BLaER1 (cell line): ENCODE results near the gene TBX5.

Experiments used
- H3K27ac ChIP-seq: shearing (Covaris generic); formaldehyde crosslinking; 2 replicates; pipeline ENCODE4 v1.8.1; 2022
- H3K27me3 ChIP-seq: shearing (Covaris generic); formaldehyde crosslinking; 2 replicates; pipeline ENCODE4 v1.8.1; 2022
- H3K36me3 ChIP-seq: shearing (Covaris generic); formaldehyde crosslinking; 2 replicates; pipeline ENCODE4 v1.8.1; 2022
- H3K4me1 ChIP-seq: shearing (Covaris generic); formaldehyde crosslinking; 2 replicates; pipeline ENCODE4 v1.8.1; 2022
- H3K4me2 ChIP-seq: shearing (Covaris generic); formaldehyde crosslinking; 2 replicates; pipeline ENCODE4 v1.8.1; 2022
- H3K4me3 ChIP-seq: shearing (Covaris generic); formaldehyde crosslinking; 2 replicates; pipeline ENCODE4 v1.8.1; 2022
- H3K9ac ChIP-seq: shearing (Covaris generic); formaldehyde crosslinking; 2 replicates; pipeline ENCODE4 v1.8.1; 2022
- H3K9me3 ChIP-seq: shearing (Covaris generic); formaldehyde crosslinking; 2 replicates; pipeline ENCODE4 v1.8.1; 2022
- H4K20me1 ChIP-seq: shearing (Covaris generic); formaldehyde crosslinking; 2 replicates; pipeline ENCODE4 v1.8.1; 2022
- Cebpa-rat ChIP-seq: shearing (Covaris generic); IDR thresholded peaks from 2 replicates; pipeline ENCODE4 v1.8.1; 2022

The TBX5 gene

DNA sequence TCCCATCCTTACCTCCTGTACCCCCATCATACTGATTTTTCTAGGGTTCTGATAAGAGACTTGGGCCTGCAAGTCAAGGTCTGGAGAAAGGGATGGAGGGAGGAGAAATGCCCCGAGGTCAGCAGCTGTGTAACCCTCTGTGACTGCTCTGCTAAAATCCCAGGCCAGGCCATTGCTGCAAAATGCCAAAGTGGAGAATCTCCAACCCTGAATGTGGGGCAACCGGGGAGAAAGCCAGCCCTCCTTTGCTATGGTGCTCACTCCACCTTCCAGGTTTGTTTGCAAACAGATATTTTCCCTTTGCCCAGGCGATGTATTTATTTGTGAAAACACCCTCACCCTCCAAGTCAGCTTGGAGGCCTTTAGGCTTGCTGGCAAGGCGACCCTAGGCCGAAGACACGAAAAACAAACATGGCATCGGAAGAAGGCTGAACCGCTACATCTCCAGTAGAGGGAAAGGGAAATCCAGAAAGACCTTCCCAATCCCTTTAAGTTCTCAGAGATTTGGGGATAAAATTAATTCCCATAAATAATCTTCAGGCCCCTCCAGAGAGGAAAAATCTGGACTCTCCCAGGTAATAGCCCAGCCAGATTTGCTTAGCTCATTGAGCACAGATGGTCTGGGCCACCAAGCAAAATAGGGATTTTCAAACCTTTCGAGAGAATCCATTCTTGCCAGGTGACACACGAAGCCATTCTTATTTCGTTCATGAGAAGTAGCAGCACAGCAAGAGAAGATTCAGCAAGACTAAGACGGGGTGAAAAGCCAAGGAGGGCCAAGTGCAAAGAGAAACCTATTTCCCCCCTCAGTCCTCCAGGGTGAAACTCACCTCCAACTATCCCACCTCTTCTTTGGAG, 1.3 kb upstream of the TBX5 start:
- Histone ChIP-seq H4K20me1 (peaks cover 84% of the 10 kb centered on the region), H3K27me3 (peaks cover 100% of the 10 kb centered on the region), H3K9ac (no peak overlapping the region), H3K4me2 (no peak overlapping the region), H3K9me3 (peaks cover 75% of the 10 kb centered on the region), H3K36me3 (no peaks in the 10 kb centered on the region), H3K4me1 (no peaks in the 10 kb centered on the region), H3K4me3 (no peak overlapping the region), H3K27ac (no peak overlapping the region)
- no peak for TF ChIP-seq Cebpa-rat

DNA sequence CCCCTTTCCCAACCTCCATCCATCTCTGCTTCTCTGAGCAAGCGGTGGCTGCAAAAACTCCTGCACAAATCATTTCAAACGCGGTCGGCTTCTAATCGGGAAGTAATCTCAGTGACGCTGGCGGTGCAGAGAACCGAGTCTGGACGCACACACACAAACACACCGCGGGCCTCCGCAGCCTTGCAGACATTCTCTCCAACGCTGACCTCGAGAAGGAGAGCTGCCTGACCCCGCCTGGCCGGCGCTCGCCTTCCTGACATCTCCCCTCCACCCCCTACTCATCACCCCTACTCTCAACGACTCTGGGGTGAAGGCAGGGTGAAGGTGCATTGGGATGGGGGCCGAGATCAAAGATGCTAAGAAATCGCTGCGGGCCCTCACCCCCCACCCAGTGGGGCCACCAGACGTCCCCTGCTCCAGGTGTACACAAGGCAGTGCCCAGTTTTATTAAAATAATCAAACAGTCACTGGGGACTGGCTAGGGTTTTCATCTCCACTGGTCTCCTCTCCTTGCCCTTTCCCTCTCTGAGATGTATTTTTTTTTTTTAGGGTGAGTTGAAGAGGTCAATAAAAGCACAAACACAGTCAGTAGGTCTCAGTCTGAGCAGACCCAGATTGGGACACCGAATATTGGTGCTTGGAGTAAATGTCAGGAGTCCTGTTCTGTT, 506 bp upstream of the TBX5 start:
- Histone ChIP-seq H3K4me3 (no peak overlapping the region), H3K9ac (no peak overlapping the region), H4K20me1 (peaks cover 84% of the 10 kb centered on the region), H3K27me3 (peaks cover 100% of the 10 kb centered on the region), H3K4me2 (no peak overlapping the region), H3K36me3 (no peaks in the 10 kb centered on the region), H3K4me1 (no peaks in the 10 kb centered on the region), H3K9me3 (peaks cover 80% of the 10 kb centered on the region), H3K27ac (no peak overlapping the region)
- no peak for TF ChIP-seq Cebpa-rat

DNA sequence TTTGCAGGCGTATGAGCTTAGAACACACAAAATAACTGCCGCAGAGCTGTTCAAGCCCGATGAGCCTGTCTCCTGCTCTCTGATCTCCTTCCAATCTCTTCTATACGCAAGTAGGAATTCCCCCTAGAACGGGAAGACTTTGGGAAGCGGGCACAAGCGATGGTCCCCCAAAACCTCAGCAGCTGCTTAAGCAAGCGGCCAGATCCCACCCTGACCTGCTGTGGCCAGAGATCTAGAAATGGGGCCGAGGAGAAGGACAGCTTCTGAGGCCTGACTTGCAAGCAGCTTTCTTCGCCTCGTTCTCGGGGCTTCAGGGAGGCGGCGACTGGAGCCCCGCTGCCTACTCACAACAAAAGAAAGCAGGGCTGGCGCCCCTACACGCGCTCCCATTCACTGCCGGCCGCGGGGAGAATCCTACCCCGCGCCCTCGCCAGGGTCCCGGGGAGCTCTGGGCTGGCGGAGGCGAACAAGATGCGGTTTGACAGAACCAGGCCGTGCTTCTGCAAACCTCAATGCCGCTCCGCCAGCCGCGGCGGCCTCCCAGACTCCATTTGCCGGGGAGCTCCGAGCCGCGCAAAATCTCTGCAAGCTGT, 922 bp downstream of the TBX5 start:
- H3K4me3 ChIP-seq: no peak overlapping the region
- no peak overlapping the region for H3K27ac ChIP-seq
- H3K27me3 ChIP-seq: peaks cover 100% of the 10 kb centered on the region

DNA sequence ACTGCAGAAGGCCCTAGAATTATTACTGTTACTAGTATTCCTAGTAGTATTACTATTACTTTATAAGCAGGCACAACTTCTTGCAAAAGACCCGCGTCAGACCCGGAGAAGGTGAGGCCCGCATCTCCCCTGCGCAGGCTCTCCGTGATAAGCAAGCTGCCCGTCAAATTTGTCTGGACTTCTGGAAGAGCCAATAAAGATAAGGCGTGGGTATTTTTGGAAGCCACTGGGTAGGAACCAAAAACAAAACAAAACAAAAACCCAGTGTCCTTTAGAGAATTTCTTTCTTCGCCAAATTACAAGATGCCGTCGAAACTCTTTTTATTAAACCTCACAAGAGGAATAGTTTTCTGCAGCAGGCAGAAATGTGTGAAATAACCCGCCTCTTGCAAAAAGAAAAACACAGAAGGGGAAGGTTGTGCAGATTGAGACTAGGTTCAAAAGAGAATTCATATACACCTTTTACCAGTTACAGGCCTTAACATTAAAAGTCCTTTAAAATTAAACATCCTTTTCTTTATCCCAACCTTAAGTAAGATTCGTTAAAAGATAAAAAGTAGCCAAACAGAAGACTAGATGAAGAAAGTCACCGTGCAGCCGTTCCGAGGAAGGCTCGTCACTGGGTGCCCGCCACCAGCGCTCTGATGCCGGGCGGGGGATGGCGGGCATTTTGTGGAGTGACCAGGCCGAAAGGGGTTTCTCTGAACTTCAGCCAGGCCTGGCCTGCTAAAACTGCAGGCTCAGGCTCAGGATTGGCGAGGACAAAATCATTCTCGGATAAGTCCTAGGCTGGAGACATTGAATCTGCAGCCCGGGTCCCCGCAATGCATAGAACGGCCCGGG, 1.6 kb downstream of the TBX5 start:
- H3K9ac ChIP-seq: no peak overlapping the region
- peaks cover 85% of the 10 kb centered on the region for H4K20me1 ChIP-seq
- H3K9me3 ChIP-seq: peaks cover 93% of the 10 kb centered on the region
- H3K27me3 ChIP-seq: peaks cover 100% of the 10 kb centered on the region
- no peaks in the 10 kb centered on the region for H3K4me1 ChIP-seq
- no peak overlapping the region for H3K4me2 ChIP-seq
- no peak for TF ChIP-seq Cebpa-rat
- no peak overlapping the region for H3K27ac ChIP-seq
- no peaks in the 10 kb centered on the region for H3K36me3 ChIP-seq
- no peak overlapping the region for H3K4me3 ChIP-seq

More for the DNA sequence above, 922 bp downstream of the TBX5 start:
- H3K4me2 ChIP-seq: no peak overlapping the region
- no peak overlapping the region for H3K9ac ChIP-seq
- TF ChIP-seq Cebpa-rat: no peak
- no peaks in the 10 kb centered on the region for H3K4me1 ChIP-seq
- no peaks in the 10 kb centered on the region for H3K36me3 ChIP-seq
- H4K20me1 ChIP-seq: peaks cover 85% of the 10 kb centered on the region
- H3K9me3 ChIP-seq: peaks cover 93% of the 10 kb centered on the region

DNA sequence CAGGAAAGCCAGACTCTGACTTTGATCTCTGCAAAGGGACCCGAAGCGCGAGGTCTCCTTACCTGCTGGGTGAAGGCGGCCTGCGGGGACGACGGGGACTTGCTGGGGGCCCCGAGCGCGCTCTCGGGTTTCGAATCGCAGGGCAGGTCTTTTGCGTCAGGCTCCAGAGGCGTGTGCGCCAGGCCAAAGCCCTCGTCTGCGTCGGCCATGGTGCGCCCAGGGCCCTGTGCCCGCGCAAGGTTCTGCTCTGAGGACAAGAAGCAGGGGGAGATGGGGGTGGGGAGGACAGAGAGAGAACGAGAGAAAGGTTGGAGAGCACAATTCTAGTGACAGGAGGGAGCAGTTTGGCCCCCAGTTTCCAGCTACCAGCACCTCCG, 2.3 kb downstream of the TBX5 start:
- Histone ChIP-seq H3K9ac (no peak overlapping the region), H3K27me3 (peaks cover 100% of the 10 kb centered on the region), H3K36me3 (no peaks in the 10 kb centered on the region), H3K4me2 (no peak overlapping the region), H3K4me3 (no peak overlapping the region), H4K20me1 (peaks cover 82% of the 10 kb centered on the region), H3K27ac (no peak overlapping the region), H3K9me3 (peaks cover 93% of the 10 kb centered on the region), H3K4me1 (no peaks in the 10 kb centered on the region)
- no peak for TF ChIP-seq Cebpa-rat

DNA sequence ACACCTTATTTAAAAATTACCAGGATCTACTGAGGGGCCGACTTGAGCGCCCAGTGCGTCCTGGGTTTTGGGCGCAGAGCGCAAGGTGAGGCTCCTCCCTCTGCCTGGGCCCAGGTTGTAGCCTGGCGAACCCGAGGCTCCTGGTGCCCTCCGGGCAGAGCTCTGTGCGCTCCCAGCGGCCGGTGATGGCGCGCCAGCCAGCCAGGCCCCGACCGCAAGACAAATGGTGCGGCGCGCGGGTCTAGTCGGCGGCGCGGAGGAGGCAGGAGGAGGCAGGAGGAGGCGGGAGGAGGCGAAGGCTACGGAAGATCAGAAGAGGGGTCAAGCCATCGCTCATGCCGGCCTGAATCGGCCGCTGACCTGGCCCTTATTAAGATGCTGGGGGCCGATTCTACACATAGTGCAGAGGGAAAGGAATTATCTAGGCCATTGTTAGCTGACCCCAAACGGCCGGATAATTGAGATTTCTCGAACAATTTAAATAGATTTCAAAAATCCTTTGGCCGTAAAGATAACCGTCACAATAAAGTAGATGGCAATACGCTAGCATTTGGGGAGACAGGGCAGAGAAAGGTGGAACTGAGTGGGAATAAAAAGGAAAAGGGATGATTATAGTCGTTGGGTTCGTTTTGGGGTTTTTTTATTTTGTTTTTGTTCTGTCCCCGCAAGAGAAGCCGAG, 2.8 kb downstream of the TBX5 start:
- peaks cover 100% of the 10 kb centered on the region for H3K27me3 ChIP-seq
- H3K4me3 ChIP-seq: no peak overlapping the region

DNA sequence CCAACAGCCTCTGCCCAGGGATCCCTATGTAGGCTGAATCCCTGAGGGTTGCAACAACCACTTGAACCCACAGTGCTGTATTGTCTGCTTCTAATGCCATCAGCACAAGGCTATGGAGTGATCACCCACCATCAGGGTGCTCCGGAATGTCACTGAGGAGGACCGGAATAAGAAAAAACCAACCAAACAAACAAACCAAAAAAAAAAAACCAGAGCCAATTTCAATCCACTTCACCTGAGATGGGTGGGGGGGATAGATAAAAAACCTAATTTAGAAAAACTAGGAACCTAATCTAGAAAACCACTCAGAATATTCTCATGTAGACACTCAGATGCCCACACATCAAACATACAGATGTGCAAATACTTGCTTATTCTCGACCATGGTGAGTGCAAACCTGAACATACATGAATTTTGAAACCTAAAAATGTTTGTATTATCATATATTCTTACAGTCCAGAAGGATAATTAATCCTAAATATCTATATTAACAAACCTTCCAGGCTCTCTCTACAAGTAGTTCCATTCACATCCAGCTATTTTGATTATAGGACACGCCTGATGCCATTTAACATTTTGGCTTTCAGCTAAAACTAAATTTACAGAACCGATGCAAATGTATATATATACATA, 3.7 kb downstream of the TBX5 start:
- Histone ChIP-seq H3K36me3 (no peaks in the 10 kb centered on the region), H4K20me1 (peaks cover 80% of the 10 kb centered on the region), H3K27me3 (peaks cover 100% of the 10 kb centered on the region), H3K27ac (no peak overlapping the region), H3K4me2 (no peak overlapping the region), H3K4me3 (no peak overlapping the region), H3K9me3 (peaks cover 83% of the 10 kb centered on the region), H3K9ac (no peak overlapping the region), H3K4me1 (no peaks in the 10 kb centered on the region)
- TF ChIP-seq Cebpa-rat: no peak

More for the DNA sequence above, 2.8 kb downstream of the TBX5 start:
- H3K9me3 ChIP-seq: peaks cover 92% of the 10 kb centered on the region
- H3K9ac ChIP-seq: no peak overlapping the region
- H3K4me1 ChIP-seq: no peaks in the 10 kb centered on the region
- TF ChIP-seq Cebpa-rat: no peak
- no peak overlapping the region for H3K27ac ChIP-seq
- peaks cover 85% of the 10 kb centered on the region for H4K20me1 ChIP-seq
- no peaks in the 10 kb centered on the region for H3K36me3 ChIP-seq
- H3K4me2 ChIP-seq: no peak overlapping the region

DNA sequence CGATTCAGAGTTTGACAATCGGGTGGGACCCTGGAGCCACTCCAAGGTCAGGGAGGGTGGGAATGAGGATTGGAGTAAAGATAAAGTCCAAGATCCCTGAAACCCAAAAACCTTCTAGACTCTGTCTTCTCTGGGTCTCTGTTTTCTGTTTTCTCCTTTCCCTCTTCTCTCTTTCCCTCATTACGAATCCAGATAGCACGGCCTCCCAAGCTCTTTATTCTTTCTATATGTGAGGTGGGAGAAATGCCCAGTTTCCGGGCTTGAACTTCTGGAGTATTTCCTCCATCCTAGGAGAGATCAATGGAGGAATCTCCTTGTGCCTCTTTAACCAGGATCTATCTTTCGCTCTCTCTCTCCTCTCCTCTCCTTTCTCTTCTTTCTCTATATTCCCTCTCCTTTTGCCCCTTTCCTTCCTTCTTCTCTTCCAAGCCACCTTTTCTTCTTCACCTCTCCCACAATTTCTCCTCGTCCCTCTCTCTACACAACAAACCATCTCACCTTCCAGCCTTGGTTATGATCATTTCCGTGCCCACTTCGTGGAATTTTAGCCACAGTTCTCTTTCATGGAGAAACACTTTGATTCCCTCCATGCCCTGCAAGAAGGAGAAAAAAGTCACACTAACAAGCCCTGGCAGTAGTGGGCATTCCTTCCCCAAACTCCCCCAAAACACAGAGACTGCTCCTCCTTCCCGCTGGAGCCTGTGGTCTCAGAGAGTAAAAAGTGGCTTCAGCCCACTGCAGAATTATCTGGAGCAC, 4.4 kb downstream of the TBX5 start:
- Histone ChIP-seq H3K27me3 (peaks cover 100% of the 10 kb centered on the region), H3K4me2 (no peak overlapping the region), H3K4me1 (no peaks in the 10 kb centered on the region), H3K9me3 (peaks cover 80% of the 10 kb centered on the region), H3K4me3 (no peak overlapping the region), H3K27ac (no peak overlapping the region), H4K20me1 (peaks cover 76% of the 10 kb centered on the region), H3K9ac (no peak overlapping the region), H3K36me3 (no peaks in the 10 kb centered on the region)
- no peak for TF ChIP-seq Cebpa-rat
